ENCODE measurements around the gene XPNPEP2. TPM values are rescaled to one million over a fixed set of nuclear protein-coding genes. Genes with fewer than 3 reads are reported as not detected.

Gene XPNPEP2
- total RNA-seq, 1 experiment from 2014 or later = not detected

DNA sequence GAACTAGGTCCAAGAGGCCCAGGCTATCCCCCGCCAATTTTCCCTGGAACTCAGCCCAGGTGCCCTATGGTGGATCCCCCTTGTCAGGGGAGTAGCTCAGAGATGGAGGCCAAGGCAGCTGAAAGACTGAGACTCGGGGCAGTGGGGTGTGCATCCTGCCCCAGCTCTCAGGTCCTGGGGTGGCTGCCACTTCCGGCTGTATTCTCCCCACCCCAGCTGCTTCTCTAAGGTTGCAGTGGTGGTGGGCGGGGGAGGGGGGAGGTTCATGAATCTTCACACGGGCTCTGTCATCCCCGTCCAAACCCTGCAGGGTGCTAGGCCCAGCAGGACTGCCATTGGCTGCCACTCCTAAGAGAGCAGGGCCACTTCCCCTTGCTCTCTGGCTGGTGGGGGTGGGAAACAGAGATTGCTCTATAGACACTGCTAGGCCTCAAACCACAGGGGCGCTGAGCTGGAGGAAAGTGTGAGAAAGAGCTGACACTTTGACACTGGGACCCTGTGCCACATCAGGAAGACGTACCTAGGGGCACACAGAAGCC, 42.4 kb downstream of the XPNPEP2 start:
- Histone ChIP-seq H3K4me1 (ENCODE audit: control insufficient read depth, insufficient read depth, low read length) (no peaks in the 10 kb centered on the region), H3K9me3 (ENCODE audit: control insufficient read depth, insufficient read depth, low read depth, low read length) (no peaks in the 10 kb centered on the region), H3K36me3 (ENCODE audit: control insufficient read depth, insufficient read depth, low read length) (no peaks in the 10 kb centered on the region), H3K27ac (ENCODE audit: low read length) (no peak overlapping the region), H3K27me3 (ENCODE audit: control insufficient read depth, insufficient read depth, low read length) (no peaks in the 10 kb centered on the region), H3K4me3 (ENCODE audit: low read depth in 2 of 2, low read length in 2 of 2) (no peak overlapping the region)
- CTCF ChIA-PET = interaction anchor here (0.6 to 0.7 kb wide), 2 partner anchors 161 to 179 kb away, joined by 4 to 9 read pairs; no protein-coding TSS in a partner anchor
- POLR2A ChIA-PET = no interaction called here
- DNase-seq (ENCODE audit: low read depth, low spot score) (no peak), ATAC-seq (no peak)
- TF ChIP-seq POLR2AphosphoS5 (IDR thresholded peaks at IDR 0.05; ENCODE audit: low read depth, low read length) (no peak), CTCF (IDR thresholded peaks at IDR 0.05) (no peak), SIN3A (IDR thresholded peaks at IDR 0.05; ENCODE audit: borderline replicate concordance, insufficient read depth, low read depth, low read length) (no peak), TCF7L2 (IDR thresholded peaks at IDR 0.05; ENCODE audit: low read depth, low read length) (no peak)
- TF ChIP-seq, protein P1, sequence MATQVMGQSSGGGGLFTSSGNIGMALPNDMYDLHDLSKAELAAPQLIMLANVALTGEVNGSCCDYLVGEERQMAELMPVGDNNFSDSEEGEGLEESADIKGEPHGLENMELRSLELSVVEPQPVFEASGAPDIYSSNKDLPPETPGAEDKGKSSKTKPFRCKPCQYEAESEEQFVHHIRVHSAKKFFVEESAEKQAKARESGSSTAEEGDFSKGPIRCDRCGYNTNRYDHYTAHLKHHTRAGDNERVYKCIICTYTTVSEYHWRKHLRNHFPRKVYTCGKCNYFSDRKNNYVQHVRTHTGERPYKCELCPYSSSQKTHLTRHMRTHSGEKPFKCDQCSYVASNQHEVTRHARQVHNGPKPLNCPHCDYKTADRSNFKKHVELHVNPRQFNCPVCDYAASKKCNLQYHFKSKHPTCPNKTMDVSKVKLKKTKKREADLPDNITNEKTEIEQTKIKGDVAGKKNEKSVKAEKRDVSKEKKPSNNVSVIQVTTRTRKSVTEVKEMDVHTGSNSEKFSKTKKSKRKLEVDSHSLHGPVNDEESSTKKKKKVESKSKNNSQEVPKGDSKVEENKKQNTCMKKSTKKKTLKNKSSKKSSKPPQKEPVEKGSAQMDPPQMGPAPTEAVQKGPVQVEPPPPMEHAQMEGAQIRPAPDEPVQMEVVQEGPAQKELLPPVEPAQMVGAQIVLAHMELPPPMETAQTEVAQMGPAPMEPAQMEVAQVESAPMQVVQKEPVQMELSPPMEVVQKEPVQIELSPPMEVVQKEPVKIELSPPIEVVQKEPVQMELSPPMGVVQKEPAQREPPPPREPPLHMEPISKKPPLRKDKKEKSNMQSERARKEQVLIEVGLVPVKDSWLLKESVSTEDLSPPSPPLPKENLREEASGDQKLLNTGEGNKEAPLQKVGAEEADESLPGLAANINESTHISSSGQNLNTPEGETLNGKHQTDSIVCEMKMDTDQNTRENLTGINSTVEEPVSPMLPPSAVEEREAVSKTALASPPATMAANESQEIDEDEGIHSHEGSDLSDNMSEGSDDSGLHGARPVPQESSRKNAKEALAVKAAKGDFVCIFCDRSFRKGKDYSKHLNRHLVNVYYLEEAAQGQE (IDR thresholded peaks at IDR 0.05; ENCODE audit: insufficient read depth in 1 of 2, low read depth in 2 of 2, low read length in 1 of 2) = no peak
- no TSS peak for BruUV-seq (replicated peaks)
- intact Hi-C loops (cut with micrococcal nuclease; ENCODE audit: unreplicated experiment) (no loop called here), in situ Hi-C loops (cut with HindIII; ENCODE audit: low pct_unique_long_range_greater_than_20kb, low sequenced_read_pairs) (no loop called here)

DNA sequence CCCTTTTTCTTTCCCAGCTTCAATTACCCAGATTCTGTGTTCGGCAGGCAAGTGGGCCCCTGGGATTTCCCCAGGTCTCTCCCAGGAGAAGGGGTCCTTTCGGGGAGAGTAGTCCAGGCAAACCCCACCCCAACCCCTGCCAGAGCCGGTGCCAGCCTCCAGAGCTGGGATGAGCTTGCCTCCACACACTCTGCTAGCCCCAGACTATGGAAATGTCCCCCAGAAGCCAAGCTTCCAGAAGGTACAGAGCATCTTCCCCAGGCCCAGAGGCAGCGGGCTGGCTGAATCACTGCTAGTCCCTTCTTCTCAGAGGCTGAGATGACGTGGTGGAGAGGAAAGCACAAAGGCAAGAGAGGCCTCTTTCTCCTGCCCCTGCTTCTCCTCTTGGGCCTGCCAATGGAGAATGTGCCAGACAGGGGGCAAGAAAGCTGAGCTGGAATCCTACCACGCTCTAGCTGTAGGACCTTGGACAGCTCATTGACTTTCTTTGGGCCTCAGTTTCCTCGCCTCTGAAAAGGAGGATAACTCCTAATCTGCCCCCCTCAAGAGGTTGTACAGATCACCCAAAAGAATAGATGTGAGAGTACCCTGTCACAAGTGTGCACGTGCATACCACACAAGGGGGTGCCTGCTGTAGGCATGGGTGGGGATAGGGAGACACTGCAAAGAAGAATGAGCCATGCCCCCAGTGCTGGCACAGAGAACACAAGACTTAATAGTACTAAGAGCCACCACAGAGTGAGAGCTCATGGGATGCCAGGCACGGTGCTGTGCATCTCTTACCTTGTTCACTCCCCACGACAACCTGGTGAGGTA, 43.1 kb downstream of the XPNPEP2 start:
- Histone ChIP-seq H3K27ac (ENCODE audit: low read length) (no peak overlapping the region), H3K4me1 (ENCODE audit: control insufficient read depth, insufficient read depth, low read length) (no peaks in the 10 kb centered on the region), H3K4me3 (ENCODE audit: low read depth in 2 of 2, low read length in 2 of 2) (no peak overlapping the region), H3K36me3 (ENCODE audit: control insufficient read depth, insufficient read depth, low read length) (no peaks in the 10 kb centered on the region), H3K9me3 (ENCODE audit: control insufficient read depth, insufficient read depth, low read depth, low read length) (no peaks in the 10 kb centered on the region), H3K27me3 (ENCODE audit: control insufficient read depth, insufficient read depth, low read length) (no peaks in the 10 kb centered on the region)
- POLR2A ChIA-PET = no interaction called here
- DNase-seq (ENCODE audit: low read depth, low spot score) (no peak), ATAC-seq (no peak)
- CTCF ChIA-PET = interaction anchor here (0.6 kb wide), 1 partner anchor 160 kb away, joined by 9 read pairs; no protein-coding TSS in a partner anchor
- no TSS peak for BruUV-seq (replicated peaks)
- intact Hi-C loops (cut with micrococcal nuclease; ENCODE audit: unreplicated experiment) (no loop called here), in situ Hi-C loops (cut with HindIII; ENCODE audit: low pct_unique_long_range_greater_than_20kb, low sequenced_read_pairs) (no loop called here)
- TF ChIP-seq TCF7L2 (IDR thresholded peaks at IDR 0.05; ENCODE audit: low read depth, low read length) = no peak
- TF ChIP-seq POLR2AphosphoS5 (IDR thresholded peaks at IDR 0.05; ENCODE audit: low read depth, low read length) = no peak
- no peak for TF ChIP-seq CTCF (IDR thresholded peaks at IDR 0.05)
- TF ChIP-seq SIN3A (IDR thresholded peaks at IDR 0.05; ENCODE audit: borderline replicate concordance, insufficient read depth, low read depth, low read length) = no peak
- TF ChIP-seq, protein P1 (IDR thresholded peaks at IDR 0.05; ENCODE audit: insufficient read depth in 1 of 2, low read depth in 2 of 2, low read length in 1 of 2) = peak in 1 of 2 experiments; percentile 69; a peak in 2 of 4 replicates
